Tibial artery (tissue), 4 donors: Measurements from ENCODE around the gene BCL3.

Source experiments
- DNase-seq, 2 donors: peaks; one replicate each; pipeline ENCODE4 v3.0.0-alpha.2; 2019
- H3K27ac ChIP-seq, 2 donors: fragments of 200-600 bp; sonication (generic) in 1 of 2; 1 replicate in 1 of 2; 2 replicates in 1 of 2; pipeline ENCODE4 v1.5.1; 2018 to 2019; ENCODE audit warnings: mild to moderate bottlenecking in 1 of 2
- H3K27me3 ChIP-seq, 2 donors: fragments of 200-600 bp; sonication (generic) in 1 of 2; one replicate each; pipeline versions ENCODE4 v1.5.1 to v1.6.0; 2016 to 2019
- H3K36me3 ChIP-seq, 3 donors: fragments of 200-600 bp; sonication (generic) in 2 of 3; one replicate each; pipeline ENCODE4 v1.5.1; 2016 to 2019; ENCODE audit warnings: mild to moderate bottlenecking in 2 of 3
- H3K4me1 ChIP-seq, 4 donors: fragments of 200-600 bp; sonication (generic) in 2 of 4; 1 replicate in 3 of 4; 2 replicates in 1 of 4; pipeline ENCODE4 v1.5.1; 2016 to 2019
- H3K4me3 ChIP-seq, 2 donors: fragments of 200-600 bp; sonication (generic) in 1 of 2; 1 replicate in 1 of 2; 2 replicates in 1 of 2; pipeline ENCODE4 v1.5.1; 2018 to 2019; ENCODE audit warnings: mild to moderate bottlenecking in 2 of 2
- H3K9me3 ChIP-seq, 3 donors: fragments of 200-600 bp; sonication (generic) in 1 of 3; one replicate each; pipeline ENCODE4 v1.5.1; 2016 to 2019
- intact Hi-C: fragments of 100-400 bp; cut with DNase I; formaldehyde crosslinking; loops from one replicate; pipeline ENCODE4 v1.15.0; 2023; ENCODE audit warnings: low total_unique reads
- TF ChIP-seq, protein P1 (sequence below), 2 experiments: fragments of 200-600 bp in 1 of 2; fragments of 450-650 bp in 1 of 2; IDR thresholded peaks; one replicate each; pipeline ENCODE4 v1.5.1; 2017 to 2019; ENCODE audit warnings: antibody characterized with exemption in 2 of 2, mild to moderate bottlenecking in 1 of 2, moderate library complexity in 1 of 2

The BCL3 gene

DNA sequence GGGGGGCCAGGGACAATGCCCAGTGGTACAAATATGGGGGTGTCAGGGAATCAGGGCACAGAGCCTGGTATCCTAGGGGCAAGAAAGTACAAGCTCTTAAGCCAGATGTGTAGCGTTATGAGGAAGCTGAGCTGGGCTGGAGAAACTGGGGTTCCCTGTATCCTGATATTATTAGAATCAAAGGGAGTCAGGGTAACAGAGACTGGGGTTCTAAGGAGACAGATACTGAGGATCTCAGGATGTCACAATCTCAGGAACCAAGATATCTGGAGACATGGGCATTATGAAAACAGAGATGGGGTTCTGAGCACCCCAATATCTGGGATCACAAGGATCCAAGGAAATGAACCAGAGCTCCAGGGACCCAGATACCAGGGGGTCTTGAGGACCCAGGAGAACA, 784 bp downstream of the BCL3 start:
- H3K27me3 ChIP-seq, result no peaks in the 10 kb centered on the region
- H3K4me1 ChIP-seq, result peaks cover 5 to 83% (median 73%) of the 10 kb centered on the region in 4 donors
- H3K36me3 ChIP-seq, result peaks cover 0 to 9% (median 0%) of the 10 kb centered on the region in 3 donors
- H3K27ac ChIP-seq, result peak overlapping the region; percentile 77 to 82
- H3K4me3 ChIP-seq, result peak overlapping the region; percentile 59 to 64
- no peak for DNase-seq
- intact Hi-C loops, result no loop called here
- TF ChIP-seq, protein P1, sequence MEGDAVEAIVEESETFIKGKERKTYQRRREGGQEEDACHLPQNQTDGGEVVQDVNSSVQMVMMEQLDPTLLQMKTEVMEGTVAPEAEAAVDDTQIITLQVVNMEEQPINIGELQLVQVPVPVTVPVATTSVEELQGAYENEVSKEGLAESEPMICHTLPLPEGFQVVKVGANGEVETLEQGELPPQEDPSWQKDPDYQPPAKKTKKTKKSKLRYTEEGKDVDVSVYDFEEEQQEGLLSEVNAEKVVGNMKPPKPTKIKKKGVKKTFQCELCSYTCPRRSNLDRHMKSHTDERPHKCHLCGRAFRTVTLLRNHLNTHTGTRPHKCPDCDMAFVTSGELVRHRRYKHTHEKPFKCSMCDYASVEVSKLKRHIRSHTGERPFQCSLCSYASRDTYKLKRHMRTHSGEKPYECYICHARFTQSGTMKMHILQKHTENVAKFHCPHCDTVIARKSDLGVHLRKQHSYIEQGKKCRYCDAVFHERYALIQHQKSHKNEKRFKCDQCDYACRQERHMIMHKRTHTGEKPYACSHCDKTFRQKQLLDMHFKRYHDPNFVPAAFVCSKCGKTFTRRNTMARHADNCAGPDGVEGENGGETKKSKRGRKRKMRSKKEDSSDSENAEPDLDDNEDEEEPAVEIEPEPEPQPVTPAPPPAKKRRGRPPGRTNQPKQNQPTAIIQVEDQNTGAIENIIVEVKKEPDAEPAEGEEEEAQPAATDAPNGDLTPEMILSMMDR (IDR thresholded peaks at IDR 0.05), result no peak
- no peaks in the 10 kb centered on the region for H3K9me3 ChIP-seq

DNA sequence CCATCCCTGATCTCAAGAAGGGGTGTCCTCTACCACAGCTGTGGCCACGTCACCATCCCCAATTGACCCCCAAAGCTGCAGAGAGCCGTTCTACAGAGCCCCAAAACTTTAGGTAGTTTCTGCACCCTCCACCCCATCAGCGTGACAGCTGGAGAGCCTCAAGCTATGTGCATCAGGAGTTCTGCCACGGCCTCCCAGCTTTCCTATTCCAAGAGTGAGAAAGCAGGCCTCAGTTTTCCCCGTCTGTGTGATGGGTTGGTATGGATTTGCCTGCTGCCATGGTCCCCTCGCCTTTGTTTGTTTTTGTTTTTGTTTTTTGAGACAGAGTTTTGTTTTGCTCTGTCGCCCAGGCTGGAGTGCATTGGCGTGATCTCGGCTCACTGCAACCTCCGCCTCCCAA, 1.5 kb downstream of the BCL3 start:
- TF ChIP-seq, protein P1 (IDR thresholded peaks at IDR 0.05), result no peak
- intact Hi-C loops, result no loop called here
- Histone ChIP-seq H3K9me3 (no peaks in the 10 kb centered on the region), H3K36me3 (peaks cover 0 to 9% (median 0%) of the 10 kb centered on the region in 3 donors), H3K27ac (peak overlapping the region; percentile 77 to 82), H3K27me3 (no peaks in the 10 kb centered on the region), H3K4me3 (peak overlapping the region; percentile 59 to 64), H3K4me1 (peaks cover 5 to 84% (median 77%) of the 10 kb centered on the region in 4 donors)
- DNase-seq, result no peak

DNA sequence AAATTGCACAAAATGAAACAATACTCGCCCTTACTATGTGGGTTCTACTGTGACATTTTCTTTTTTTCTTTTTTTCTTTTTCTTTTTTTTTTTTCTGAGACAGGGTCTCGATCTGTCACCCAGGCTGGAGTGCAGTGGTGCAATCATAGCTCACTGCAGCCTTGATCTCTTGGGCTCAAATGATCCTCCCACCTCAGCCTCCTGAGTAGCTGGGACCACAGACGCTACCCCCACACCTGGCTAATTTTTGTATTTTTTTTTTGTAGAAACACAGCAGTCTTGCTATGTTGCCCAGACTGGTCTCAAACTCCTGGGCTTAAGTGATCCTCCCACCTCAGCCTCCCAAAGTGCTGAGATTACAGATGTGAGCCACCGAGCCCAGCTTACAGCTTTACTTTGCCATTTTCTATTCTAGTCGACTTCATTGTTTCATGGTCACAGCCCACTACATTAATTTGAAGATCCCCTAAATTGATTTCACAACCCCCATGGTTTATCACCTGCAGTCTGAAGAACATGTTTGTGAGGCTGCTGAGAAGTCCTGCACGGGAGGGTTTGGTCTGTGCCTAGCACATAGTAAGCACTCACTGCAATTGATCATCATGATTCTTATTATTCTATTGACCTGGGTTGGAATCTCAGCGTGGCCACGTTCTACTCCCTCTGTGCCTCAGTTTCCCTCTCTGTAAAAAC, 3.8 kb downstream of the BCL3 start:
- Histone ChIP-seq H3K27ac (peak overlapping the region in 1 of 2 donors; percentile 5), H3K4me3 (peak overlapping the region in 1 of 2 donors; percentile 49), H3K36me3 (peaks cover 0 to 18% (median 0%) of the 10 kb centered on the region in 3 donors), H3K27me3 (no peaks in the 10 kb centered on the region), H3K4me1 (peaks cover 5 to 86% (median 83%) of the 10 kb centered on the region in 4 donors), H3K9me3 (no peaks in the 10 kb centered on the region)
- no peak for DNase-seq
- TF ChIP-seq, protein P1 (IDR thresholded peaks at IDR 0.05), result no peak
- intact Hi-C loops, result no loop called here

DNA sequence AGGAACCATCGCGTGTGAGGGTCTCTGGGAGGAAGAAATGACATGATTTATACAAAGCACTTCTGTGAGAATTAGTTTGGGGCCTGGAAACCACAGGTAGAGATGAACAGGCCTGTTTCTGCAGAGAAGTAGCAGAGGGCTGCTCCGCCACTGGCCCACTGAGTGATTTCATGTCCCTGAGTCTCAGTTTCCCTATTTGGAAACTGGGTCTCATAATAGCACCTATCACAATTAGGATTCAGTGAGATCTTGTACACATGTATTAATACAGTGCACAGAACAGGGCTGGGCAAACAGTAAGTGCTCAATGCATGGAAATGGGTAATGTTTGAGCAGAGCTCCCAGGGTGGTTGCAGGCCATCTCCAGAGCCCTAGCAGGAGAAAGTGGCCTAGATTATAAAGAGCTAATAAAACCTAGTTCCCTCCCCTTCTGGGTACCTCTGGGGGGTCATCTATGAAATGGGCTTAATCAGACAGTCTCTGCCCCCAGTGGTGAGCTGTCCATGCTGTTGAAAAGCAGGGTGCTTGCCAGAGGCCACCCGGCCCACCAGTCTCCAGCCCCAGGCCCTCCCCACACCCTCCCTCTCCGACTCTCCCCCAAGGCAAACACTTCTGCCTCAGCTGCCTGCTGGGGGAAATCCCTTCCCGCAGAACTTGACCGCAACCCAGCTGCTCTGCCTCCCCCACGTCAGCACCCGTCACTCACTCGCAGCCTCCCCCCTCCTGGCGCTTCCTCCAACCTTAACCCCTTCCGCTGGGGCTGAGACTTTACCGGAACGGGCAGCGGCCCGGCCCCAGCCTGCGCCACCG, 4.5 kb downstream of the BCL3 start:
- TF ChIP-seq, protein P1 (IDR thresholded peaks at IDR 0.05), result no peak
- Histone ChIP-seq H3K27ac (peak overlapping the region; percentile 76 to 83), H3K36me3 (peaks cover 0 to 26% (median 3%) of the 10 kb centered on the region in 3 donors), H3K4me1 (peaks cover 7 to 86% (median 83%) of the 10 kb centered on the region in 4 donors), H3K27me3 (no peaks in the 10 kb centered on the region), H3K4me3 (peak overlapping the region; percentile 39 to 49), H3K9me3 (no peaks in the 10 kb centered on the region)
- intact Hi-C loops, result no loop called here
- DNase-seq, result peak; percentile 88 to 93

DNA sequence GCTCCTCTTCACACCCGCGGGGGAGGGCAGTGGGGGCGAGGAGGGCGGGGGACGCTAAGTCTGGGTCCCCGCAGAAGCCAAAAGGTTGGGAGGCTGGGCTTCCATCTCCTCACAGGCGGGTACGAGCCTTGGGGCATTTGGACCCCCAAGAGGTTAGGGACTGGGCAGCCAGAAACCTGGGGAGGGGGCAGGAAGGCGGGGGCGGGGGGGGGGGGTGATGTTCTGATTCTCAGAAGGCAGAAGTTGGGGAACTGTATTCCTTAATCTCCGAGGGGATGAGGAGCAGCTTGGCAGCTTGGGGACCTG, 5.1 kb downstream of the BCL3 start:
- intact Hi-C loops, result no loop called here
- no peaks in the 10 kb centered on the region for H3K27me3 ChIP-seq
- TF ChIP-seq, protein P1 (IDR thresholded peaks at IDR 0.05), result no peak
- H3K4me1 ChIP-seq, result peaks cover 8 to 90% (median 84%) of the 10 kb centered on the region in 4 donors
- H3K4me3 ChIP-seq, result peak overlapping the region; percentile 39 to 49
- peaks cover 0 to 31% (median 4%) of the 10 kb centered on the region in 3 donors for H3K36me3 ChIP-seq
- H3K27ac ChIP-seq, result peak overlapping the region; percentile 76 to 83
- H3K9me3 ChIP-seq, result no peaks in the 10 kb centered on the region
- no peak for DNase-seq
